Thyroid gland (tissue), 4 donors: Measurements from ENCODE around the gene SLC18A2.

Source experiments
- CTCF ChIP-seq, 6 experiments: fragments of 200-600 bp in 3 of 6; fragments of 450-650 bp in 3 of 6; sonication (generic) in 3 of 6; IDR thresholded peaks; one replicate each; pipeline ENCODE4 v1.5.1; 2016 to 2019; ENCODE audit warnings: antibody characterized with exemption in 6 of 6, mild to moderate bottlenecking in 2 of 6, inconsistent platforms in 1 of 6, moderate library complexity in 1 of 6
- POLR2A ChIP-seq, 2 donors: fragments of 450-650 bp; IDR thresholded peaks; one replicate each; pipeline ENCODE4 v1.6.1; 2017; ENCODE audit warnings: antibody characterized with exemption in 2 of 2, mild to moderate bottlenecking in 2 of 2, moderate library complexity in 1 of 2

- TF ChIP-seq CTCF (IDR thresholded peaks at IDR 0.05) = no peak
- no peak for TF ChIP-seq POLR2A (IDR thresholded peaks at IDR 0.05)
These were observed 30.5 kb downstream of the SLC18A2 start for GRCh38 chr10:117271427-117271826.
